Measurements from ENCODE around the gene PCDH10.

Gene PCDH10, protein sequence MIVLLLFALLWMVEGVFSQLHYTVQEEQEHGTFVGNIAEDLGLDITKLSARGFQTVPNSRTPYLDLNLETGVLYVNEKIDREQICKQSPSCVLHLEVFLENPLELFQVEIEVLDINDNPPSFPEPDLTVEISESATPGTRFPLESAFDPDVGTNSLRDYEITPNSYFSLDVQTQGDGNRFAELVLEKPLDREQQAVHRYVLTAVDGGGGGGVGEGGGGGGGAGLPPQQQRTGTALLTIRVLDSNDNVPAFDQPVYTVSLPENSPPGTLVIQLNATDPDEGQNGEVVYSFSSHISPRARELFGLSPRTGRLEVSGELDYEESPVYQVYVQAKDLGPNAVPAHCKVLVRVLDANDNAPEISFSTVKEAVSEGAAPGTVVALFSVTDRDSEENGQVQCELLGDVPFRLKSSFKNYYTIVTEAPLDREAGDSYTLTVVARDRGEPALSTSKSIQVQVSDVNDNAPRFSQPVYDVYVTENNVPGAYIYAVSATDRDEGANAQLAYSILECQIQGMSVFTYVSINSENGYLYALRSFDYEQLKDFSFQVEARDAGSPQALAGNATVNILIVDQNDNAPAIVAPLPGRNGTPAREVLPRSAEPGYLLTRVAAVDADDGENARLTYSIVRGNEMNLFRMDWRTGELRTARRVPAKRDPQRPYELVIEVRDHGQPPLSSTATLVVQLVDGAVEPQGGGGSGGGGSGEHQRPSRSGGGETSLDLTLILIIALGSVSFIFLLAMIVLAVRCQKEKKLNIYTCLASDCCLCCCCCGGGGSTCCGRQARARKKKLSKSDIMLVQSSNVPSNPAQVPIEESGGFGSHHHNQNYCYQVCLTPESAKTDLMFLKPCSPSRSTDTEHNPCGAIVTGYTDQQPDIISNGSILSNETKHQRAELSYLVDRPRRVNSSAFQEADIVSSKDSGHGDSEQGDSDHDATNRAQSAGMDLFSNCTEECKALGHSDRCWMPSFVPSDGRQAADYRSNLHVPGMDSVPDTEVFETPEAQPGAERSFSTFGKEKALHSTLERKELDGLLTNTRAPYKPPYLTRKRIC

GRCh38 chr4:133148690-133149363 lies at the start of gene PCDH10:
TSS of gene PCDH10 (plus strand) at chr4:133149294. CDS start at chr4:133150141, 847 bp downstream.
- no peak for DNase-seq

GRCh38 chr4:133102043-133102442 lies 47.1 kb upstream of the PCDH10 start:
- no peak for DNase-seq

- no peak for DNase-seq
Measured at GRCh38 chr4:133102612-133103409, 46.3 kb upstream of the PCDH10 start.

DNA sequence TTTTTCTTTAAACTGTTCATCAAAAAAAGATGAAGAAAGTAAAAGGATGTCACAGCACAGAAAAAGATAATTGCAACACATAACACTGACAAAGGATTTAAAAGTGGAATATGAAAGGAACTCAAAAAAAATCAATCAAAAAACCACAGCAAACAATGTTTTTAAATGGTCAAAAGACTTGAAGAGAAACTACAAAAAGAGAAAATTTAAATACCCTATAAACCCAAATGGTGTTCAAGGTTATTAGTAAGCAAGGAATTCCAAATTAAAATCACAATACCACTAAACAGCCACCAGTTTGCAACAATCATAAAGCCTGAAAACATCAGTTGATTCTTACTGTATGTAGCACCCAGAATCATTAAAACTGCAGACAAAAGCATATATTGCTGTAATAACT lies 36.5 kb upstream of the PCDH10 start:
- no peak for DNase-seq

DNA sequence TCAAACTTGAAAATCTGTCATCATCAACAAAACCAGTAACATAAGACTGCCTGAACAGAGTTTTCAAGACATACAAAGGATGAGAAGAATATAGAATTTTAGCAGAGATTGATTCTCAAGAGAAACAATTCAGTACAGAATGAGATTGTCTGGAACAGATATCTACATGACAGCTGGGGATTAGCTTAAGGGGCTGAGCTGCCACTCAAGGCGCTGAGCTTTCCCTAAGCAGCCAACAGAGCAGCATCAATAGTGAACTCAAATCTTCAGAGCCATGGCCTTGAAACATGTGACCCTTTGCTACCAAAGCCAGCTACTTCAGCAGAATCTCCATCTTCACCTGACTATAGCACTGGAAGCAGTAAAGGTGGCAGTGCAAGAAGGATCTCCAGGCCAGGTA lies 24.3 kb upstream of the PCDH10 start:
- DNase-seq = no peak

- DNase-seq = no peak
Measured at GRCh38 chr4:133127500-133127899, 21.6 kb upstream of the PCDH10 start.

- DNase-seq = no peak
Measured at GRCh38 chr4:133129237-133129636, 19.9 kb upstream of the PCDH10 start.

DNA sequence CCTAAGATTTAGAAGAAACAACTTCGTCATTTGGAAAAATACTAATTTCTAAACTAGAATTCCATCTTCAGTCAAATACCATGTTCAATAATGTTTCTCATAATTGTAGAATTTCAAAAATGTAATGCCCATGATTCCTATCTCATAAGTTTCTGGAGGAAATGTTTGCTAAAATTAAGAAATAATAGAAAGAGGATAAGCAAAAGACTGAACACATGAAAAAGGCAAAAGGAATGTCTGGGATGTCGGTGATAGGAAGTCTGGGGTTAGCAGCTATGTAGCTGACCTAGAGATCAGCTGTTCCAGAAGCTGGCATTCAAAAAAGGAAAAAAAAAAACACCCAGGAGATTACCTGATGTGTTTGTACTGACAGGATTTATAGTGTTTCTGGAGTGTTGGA lies 18.9 kb upstream of the PCDH10 start:
- no peak for DNase-seq

DNA sequence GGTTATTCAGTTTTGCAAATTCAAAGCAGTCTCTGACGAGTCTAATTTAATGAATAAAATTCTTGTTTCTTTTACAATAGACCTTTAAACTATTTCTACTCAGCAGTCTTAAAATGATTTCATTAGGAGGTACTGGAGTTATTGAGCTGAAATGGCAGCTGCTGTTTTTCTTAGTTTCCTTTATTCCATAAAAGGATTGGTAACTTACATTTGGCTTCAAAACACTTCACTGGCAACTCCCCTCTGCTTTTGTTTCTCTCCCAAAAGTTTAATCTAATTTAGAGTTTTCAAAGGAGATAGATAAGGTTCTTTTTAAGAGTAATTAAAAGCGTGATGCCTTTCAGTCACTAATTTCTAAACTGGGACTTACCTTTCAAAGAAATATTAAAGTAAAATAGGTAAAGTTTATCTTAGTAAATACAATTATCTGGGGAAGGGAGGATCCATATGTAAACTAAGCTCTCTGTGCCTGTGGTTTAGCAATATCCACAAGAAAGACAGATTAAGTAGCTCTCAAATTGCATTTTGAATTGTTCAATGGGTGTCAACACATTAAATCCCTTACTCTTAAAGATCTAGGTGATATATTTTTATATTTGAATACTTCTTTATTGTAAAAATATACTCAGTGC lies 17.1 kb upstream of the PCDH10 start:
- DNase-seq = no peak

DNA sequence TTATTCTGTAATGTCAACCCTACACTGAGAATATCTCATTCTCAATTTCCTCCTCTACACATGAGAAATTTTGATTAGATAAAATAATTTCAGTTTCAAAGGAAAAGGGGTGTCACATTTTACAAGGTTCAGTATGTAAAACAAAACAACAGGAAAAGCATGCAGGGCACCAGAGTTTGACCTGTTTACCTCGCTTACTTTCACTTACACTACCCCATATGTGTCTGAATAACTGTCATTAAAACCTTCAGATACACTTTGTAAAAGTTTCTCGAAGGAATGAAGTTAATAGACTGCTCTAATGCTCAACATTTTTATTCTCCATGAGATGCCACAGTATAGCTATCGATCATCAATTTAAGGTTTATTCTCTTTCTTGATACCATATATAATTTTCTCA lies 12.3 kb upstream of the PCDH10 start:
- DNase-seq = no peak

DNA sequence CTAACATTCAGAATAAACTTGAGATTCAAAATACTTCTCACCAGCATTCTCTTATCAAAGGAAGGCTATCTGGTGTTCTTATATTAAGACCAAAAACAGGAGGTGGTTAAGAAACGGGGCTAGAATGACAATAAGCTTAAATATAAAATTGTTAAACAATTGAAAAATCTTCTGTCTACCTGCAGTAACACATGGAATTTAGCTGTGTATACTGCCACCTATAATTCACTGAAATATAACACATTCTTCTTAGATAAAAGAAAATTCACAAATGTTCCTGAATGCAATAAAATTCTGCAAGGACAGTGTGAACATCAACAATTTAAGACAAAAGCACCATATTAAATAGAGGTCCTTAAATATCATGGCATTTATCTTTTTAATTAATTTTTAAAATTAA lies 11.5 kb upstream of the PCDH10 start:
- DNase-seq = no peak

GRCh38 chr4:133143775-133144430 lies 5.2 kb upstream of the PCDH10 start:
- DNase-seq = no peak

DNA sequence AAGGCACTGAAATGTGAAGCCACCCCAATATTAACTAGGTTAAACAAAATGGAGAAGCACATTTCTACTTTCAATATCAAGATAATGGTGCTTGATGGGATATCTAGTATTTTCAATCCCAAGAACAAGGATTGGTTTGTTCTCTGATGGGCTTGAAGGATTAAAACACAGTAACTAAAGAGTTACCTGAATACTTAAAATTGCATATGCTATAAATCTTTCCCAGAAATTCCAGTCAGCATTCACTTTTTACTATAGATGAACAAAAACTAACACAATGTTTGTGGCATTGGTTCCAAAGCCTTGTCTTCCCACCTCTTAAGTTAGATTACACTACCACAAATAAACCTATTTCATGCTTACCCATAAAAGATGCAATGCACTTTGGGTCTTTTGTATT lies 3.9 kb upstream of the PCDH10 start:
- no peak for DNase-seq

- no peak for DNase-seq
Measured at GRCh38 chr4:133145758-133146573, 3.1 kb upstream of the PCDH10 start.

DNA sequence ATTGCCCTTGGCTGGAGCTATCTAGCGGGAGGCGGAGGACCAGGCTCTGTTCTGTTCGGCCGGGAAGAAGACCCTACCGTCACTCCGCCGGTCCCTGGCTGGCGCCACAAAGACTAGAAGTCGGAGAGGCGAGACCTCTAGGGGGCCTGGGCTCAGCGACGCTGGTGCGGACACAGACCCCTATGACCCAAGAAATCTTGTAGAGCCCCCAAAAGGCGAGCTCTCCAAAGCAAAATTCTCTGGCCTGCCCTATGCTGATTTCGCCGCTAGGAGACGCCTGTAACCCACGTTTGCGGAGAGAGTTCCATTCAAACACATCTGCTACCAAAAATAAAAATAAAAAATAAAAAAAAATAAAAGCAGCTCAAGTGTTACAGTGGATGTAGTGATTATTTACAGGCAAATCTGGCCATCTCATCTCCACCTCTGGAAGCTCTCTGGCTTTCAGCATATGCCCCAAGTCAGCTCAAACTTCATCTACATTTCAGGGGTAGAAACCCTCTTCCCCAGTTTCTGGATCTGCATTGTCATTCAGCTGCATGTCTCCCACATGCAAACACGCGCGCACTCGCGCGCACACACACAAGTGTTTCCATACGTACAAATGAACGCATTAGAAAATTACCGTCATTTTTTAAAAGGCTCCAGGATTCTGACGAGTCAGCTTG lies 2.4 kb upstream of the PCDH10 start:
- DNase-seq = no peak

GRCh38 chr4:133147286-133147821 lies 1.7 kb upstream of the PCDH10 start:
- no peak for DNase-seq

- DNase-seq = no peak
Measured at GRCh38 chr4:133147921-133148689, 989 bp upstream of the PCDH10 start.

GRCh38 chr4:133149364-133149695 lies 236 bp downstream of the PCDH10 start:
- no peak for DNase-seq
